HG02938 (cell line): ENCODE measurements around the gene LRRK2.
"Not testable (repeated sequence)": the region's sequence is repeated elsewhere in the genome, so short reads cannot be mapped to it uniquely, and the experiment has no call there.

ENCODE experiments used
- ATAC-seq: cut with Tn5 transposase; IDR thresholded peaks from one replicate; pipeline ENCODE4 v1.9.1; 2021; ENCODE audit warnings: mild to moderate bottlenecking, moderate library complexity; ENCODE audit not compliant: unreplicated experiment

LRRK2 gene

GRCh38 chr12:40244526-40245156 is 19.8 kb downstream of the LRRK2 start:
- not testable (repeated sequence) for ATAC-seq

- ATAC-seq = no peak
These were observed 23.2 kb downstream of the LRRK2 start for GRCh38 chr12:40248034-40248433.

- ATAC-seq = peak; percentile 81
These were observed 23.9 kb downstream of the LRRK2 start for GRCh38 chr12:40248585-40249297.

GRCh38 chr12:40250652-40251051 is 25.9 kb downstream of the LRRK2 start:
- ATAC-seq = not testable (repeated sequence)

- ATAC-seq = no peak
These were observed 29.1 kb downstream of the LRRK2 start for GRCh38 chr12:40253936-40254335.

- no peak for ATAC-seq
These were observed 29.8 kb downstream of the LRRK2 start for GRCh38 chr12:40254455-40255085.

- no peak for ATAC-seq
These were observed 33.6 kb downstream of the LRRK2 start for GRCh38 chr12:40258371-40258770.

GRCh38 chr12:40261937-40262336 is 37.1 kb downstream of the LRRK2 start:
- peak; percentile 70 for ATAC-seq

- peak; percentile 92 for ATAC-seq
These were observed 37.9 kb downstream of the LRRK2 start for GRCh38 chr12:40262657-40263056.

GRCh38 chr12:40263616-40264409 is 39.0 kb downstream of the LRRK2 start:
- peak; percentile 32 for ATAC-seq

GRCh38 chr12:40271981-40272664 is 47.3 kb downstream of the LRRK2 start:
- no peak for ATAC-seq

- ATAC-seq = no peak
These were observed 57.1 kb downstream of the LRRK2 start for GRCh38 chr12:40281791-40282364.

- ATAC-seq = no peak
These were observed 61.8 kb downstream of the LRRK2 start for GRCh38 chr12:40286583-40286982.

GRCh38 chr12:40287369-40287975 is 62.7 kb downstream of the LRRK2 start:
- ATAC-seq = no peak

GRCh38 chr12:40292788-40293429 is 68.1 kb downstream of the LRRK2 start:
- no peak for ATAC-seq

- ATAC-seq = no peak
These were observed 73.5 kb downstream of the LRRK2 start for GRCh38 chr12:40298341-40298740.

- ATAC-seq = no peak
These were observed 75.7 kb downstream of the LRRK2 start for GRCh38 chr12:40300490-40300889.

GRCh38 chr12:40309001-40309400 is 84.2 kb downstream of the LRRK2 start:
- ATAC-seq = no peak

GRCh38 chr12:40310211-40310610 is 85.4 kb downstream of the LRRK2 start:
- no peak for ATAC-seq
